ENCODE measurements around the gene NDUFS3.

DNA sequence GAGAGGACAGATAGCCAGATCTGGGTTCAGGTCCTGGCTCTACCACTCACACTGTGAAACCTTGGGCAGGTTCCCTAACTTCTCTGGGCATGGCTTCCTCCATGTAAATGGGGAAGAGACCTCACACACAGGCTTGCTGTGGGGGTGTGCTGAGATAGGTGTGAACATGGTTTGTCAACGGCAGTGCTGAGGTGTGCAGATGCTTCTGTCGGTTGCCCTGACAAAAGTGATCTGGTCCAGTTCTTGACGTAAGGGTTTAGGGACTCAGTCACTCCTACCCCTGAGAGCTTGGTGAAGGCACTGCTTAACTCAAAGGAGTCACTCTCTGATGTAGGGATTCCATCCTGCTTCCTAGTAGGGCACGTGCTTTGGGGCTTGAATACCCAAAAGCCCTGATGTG, 13.4 kb downstream of the NDUFS3 start:
- TF ChIP-seq, protein P1, sequence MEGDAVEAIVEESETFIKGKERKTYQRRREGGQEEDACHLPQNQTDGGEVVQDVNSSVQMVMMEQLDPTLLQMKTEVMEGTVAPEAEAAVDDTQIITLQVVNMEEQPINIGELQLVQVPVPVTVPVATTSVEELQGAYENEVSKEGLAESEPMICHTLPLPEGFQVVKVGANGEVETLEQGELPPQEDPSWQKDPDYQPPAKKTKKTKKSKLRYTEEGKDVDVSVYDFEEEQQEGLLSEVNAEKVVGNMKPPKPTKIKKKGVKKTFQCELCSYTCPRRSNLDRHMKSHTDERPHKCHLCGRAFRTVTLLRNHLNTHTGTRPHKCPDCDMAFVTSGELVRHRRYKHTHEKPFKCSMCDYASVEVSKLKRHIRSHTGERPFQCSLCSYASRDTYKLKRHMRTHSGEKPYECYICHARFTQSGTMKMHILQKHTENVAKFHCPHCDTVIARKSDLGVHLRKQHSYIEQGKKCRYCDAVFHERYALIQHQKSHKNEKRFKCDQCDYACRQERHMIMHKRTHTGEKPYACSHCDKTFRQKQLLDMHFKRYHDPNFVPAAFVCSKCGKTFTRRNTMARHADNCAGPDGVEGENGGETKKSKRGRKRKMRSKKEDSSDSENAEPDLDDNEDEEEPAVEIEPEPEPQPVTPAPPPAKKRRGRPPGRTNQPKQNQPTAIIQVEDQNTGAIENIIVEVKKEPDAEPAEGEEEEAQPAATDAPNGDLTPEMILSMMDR (IDR thresholded peaks at IDR 0.05; ENCODE audit: low read length): no peak
- no peak for TF ChIP-seq EZH2 (IDR thresholded peaks at IDR 0.05; ENCODE audit: borderline replicate concordance, low read length)
